GM21367 (cell line): Measurements from ENCODE around the gene TBCK.
"Not testable (repeated sequence)": the region's sequence is repeated elsewhere in the genome, so short reads cannot be mapped to it uniquely, and the experiment has no call there.

Source experiments
- ATAC-seq: cut with Tn5 transposase; IDR thresholded peaks from one replicate; pipeline ENCODE4 v1.9.1; 2021; ENCODE audit not compliant: unreplicated experiment

Gene TBCK

GRCh38 chr4:106323119-106323518 lies 7.1 kb upstream of the TBCK start:
- ATAC-seq: no peak

DNA sequence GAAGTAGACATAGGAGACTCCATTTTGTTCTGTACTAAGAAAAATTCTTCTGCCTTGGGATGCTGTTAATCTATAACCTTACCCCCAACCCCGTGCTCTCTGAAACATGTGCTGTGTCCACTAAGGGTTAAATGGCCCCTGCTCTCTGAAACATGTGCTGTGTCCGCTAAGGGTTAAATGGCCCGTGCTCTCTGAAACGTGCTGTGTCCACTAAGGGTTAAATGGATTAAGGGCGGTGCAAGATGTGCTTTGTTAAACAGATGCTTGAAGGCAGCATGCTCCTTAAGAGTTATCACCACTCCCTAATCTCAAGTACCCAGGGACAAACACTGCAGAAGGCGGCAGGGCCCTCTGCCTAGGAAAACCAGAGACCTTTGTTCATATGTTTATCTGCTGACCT lies 5.8 kb upstream of the TBCK start:
- ATAC-seq: not testable (repeated sequence)

GRCh38 chr4:106321168-106321567 lies 5.2 kb upstream of the TBCK start:
- not testable (repeated sequence) for ATAC-seq

DNA sequence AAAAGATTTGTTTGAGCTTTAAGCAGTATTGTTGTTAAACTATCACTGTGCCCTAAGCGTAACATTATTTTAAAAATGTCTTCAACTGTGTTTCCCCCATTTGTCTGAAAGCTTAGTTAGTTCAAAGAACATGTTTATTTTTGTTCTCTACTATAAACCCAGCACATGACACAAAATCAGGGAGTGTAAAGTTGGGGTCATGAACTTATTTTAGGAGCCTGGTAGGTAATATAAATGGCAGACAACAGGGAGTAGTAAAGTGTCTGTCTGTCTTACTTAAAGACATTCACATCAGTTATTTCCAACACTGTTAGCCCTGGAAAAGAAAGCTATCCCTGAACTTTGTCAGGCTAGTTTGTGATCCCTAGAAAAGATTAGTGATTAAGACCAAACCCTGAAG lies 4.2 kb upstream of the TBCK start:
- ATAC-seq: no peak

DNA sequence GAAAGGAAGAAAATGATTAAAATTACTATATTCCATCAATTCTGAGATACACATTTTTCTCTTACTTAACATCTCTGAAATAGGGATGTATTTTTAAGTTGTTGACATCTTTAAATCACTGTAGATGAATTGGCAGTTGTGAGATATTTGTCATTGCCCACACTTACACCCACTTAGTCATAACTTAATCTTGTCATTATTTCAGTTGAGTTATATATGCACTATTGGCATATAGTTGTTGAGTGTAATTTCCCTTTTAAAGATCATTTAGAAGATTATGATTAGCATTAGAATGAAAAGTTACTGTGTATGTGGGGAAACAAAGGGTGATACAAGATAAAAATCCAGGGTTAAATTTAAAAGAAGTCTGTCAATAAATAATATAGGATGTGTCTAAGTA lies 2.5 kb upstream of the TBCK start:
- ATAC-seq: no peak

DNA sequence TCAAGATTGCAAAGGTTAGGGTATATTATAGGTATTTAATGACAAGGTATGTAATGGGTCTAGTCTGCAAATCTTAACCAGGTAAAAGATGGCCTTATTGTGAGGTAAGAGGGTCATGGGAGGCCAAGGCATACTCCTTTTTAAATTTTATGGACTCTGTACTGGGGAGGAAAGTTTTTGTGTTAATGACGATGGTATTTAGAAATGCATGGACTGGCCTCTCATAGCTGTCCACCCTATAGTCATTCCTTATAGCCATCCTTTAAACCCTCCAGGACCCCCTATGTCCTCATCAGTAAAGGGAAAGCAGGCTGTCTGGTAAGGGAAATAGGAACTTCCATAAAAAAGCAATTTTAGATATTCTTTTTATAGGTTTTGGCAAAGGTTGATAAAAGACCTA lies 1.8 kb upstream of the TBCK start:
- no peak for ATAC-seq

DNA sequence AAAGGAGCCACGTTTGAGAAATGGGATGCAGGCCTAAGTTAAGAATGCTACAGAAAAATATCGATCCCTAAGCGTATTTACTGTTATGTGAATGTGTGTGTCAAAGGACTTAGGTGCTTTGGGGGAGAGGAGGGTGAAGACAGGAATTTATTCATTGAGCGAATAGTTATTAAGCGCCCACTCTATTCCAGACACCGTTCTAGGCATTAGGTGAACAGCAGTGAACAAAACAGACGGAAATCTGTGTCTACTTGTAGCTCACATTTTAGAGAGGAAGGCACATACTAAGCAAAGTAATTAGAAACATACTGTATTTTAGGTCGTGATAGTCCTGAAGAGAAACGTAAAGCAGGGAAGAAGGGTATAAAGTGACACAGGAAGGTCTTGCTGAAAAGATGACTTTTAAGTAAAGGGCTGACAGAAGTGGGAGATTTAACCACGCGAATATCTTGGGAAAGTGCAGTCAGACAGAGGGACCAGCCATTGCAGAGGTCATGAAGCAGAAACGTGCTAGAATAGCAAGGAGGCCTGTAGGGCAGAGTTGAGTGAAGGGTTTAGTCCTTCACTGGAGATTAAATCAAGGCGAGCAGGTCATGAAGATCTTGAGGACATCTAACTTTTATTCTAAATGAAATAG lies 882 bp upstream of the TBCK start:
- peak; percentile 2 for ATAC-seq

GRCh38 chr4:106315476-106315967 lies 487 bp downstream of the TBCK start:
- ATAC-seq: peak; percentile 21

- no peak for ATAC-seq
Observed at GRCh38 chr4:106314960-106315359, 1.0 kb downstream of the TBCK start.

DNA sequence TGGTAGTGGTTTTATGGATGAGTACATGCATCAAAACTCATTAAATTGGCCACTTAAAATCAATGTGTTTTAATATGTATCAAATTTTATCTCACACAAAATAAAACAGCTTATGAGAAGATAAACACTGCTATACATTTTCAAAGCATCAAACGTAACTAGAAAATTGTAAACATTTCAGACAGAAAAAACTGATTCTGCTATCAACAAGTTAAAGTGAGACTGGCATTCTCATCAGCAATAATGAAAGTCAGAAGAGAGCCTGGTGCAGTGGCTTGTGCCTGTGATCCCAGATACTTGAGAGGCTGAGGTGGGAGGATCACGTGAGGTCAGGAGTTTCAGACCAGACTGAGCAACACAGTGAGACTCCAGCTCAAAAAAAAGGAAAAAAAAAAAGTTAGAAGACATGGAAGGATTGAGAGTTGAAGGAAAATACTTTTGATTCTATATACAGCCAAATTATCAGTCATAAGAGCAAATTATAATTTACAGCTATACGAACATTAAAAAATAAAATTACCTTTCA lies 2.9 kb downstream of the TBCK start:
- no peak for ATAC-seq

GRCh38 chr4:106312377-106312776 lies 3.6 kb downstream of the TBCK start:
- ATAC-seq: no peak

GRCh38 chr4:106306561-106306960 lies 9.4 kb downstream of the TBCK start:
- ATAC-seq: no peak

GRCh38 chr4:106305435-106306055 lies 10.5 kb downstream of the TBCK start:
- ATAC-seq: no peak

DNA sequence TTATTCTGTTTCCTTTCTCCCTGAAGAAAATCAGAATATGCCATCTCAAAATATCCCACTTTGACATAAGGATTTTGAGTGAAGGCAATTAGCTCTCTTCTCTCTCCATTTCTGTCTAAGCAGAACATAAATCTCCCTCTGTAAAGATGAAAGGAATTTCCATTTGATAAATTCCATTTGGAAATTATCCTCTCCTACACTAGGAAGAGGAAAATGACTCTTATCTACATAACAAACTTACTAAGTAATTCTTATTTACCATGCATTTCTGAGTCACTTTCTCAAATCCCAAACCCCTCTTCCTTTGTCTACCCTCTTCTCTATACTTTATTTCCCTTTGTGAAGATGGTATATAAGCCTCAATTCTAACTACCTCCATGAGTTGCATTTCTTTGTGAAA lies 11.4 kb downstream of the TBCK start:
- no peak for ATAC-seq

DNA sequence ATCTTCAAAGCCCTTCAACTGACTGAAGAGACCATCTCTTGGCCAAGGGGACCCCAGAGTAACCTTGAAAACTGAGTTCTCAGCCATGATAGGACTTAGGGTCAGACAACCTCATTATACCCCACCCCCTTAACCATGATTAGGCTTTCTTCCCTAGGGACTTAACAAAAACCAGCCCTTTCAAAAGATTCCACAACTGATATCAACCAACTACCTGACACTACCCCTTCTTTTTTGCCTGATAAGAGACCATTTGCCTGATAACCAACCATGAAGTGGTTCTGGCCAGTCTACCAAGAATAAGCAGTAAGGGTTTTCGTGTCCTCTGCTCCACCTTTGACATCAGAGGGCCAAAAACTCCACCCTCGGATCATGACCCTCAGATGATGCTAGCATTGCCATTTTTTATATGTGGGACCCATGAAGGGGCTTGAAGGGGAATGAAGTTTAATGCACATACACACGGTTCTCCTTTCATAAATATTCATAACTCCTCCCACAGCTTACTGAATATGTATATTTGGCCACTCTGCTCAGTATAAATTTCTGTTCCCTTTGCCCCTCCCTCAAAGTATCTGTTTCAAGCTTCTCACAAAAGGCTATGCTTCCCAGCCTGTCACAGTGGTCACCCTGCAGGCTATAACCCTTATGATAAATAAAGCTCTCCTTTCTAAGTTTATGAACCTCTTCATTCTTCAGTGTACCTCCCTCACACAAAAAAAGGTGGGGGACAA lies 12.3 kb downstream of the TBCK start:
- no peak for ATAC-seq

- ATAC-seq: no peak
Observed at GRCh38 chr4:106302062-106302438, 14.0 kb downstream of the TBCK start.

DNA sequence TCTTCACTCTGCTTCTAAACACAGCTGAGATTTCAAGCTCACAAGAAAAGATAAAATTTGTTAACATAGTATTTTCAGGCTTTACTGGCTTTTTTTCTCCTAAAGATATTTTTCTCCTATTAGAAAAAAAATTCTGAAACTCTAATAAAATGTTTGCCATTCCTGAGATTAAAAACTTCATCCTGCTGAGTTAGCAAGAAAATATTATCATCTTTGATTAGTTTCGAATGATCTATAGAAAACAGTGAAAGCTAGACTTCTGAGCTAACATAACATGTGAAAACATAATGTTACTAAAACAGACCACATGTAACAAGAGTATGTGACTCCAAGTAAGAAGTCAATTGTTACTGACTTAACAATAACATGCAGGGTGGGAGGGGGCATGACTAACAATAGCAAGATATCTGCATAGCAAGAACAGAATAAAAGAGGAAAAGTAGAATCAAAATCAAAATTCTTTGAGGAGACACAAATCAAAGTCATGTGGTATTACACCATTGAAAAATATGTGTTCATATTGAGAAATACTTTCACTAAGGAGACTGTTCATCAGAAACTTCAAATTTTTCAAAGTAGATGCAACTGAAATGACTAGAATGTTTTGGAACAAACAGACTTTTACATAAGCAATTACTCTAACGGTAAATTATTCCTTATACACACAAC lies 14.5 kb downstream of the TBCK start:
- ATAC-seq: no peak

GRCh38 chr4:106299977-106300376 lies 16.0 kb downstream of the TBCK start:
- ATAC-seq: no peak

- ATAC-seq: no peak
Observed at GRCh38 chr4:106297245-106298035, 18.6 kb downstream of the TBCK start.

DNA sequence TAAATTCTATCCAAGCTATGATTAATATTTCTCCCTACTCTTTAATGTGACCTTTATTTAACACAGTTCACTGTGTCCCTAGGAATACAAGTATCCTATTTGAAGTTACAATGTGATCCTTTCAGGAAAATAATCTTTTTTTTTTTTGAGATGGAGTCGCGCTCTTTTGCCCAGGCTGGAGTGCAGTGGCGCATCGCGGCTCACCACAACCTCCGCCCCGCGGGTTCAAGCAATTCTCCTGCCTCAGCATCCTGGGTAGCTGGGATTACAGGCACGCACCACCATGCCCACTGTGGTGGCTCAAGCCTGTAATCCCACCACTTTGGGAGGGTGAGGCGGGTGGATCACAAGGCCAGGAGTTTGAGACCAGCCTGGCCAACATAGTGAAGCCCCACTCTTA lies 21.9 kb downstream of the TBCK start:
- ATAC-seq: no peak

GRCh38 chr4:106291678-106292077 lies 24.3 kb downstream of the TBCK start:
- ATAC-seq: no peak
